DOHH2 (cell line): ENCODE data around the gene SLX4IP.

Experiments
- CTCF ChIP-seq: fragments of 200-600 bp; sonication (generic); IDR thresholded peaks from one replicate; pipeline ENCODE4 v1.5.1; 2014; ENCODE audit warnings: antibody characterized with exemption, mild to moderate bottlenecking, low read depth, low read length; ENCODE audit not compliant: poor library complexity, severe bottlenecking
- EZH2phosphoT487 ChIP-seq: fragments of 200-600 bp; sonication (generic); IDR thresholded peaks from 2 replicates; pipeline ENCODE4 v1.6.1; 2017; ENCODE audit warnings: borderline replicate concordance, mild to moderate bottlenecking, antibody characterized with exemption, low read length, moderate library complexity, mixed read lengths

GRCh38 chr20:10576411-10577090, 141.4 kb downstream of the SLX4IP start:
- no peak for TF ChIP-seq CTCF
- no peak for TF ChIP-seq EZH2phosphoT487
